ENCODE results near the gene TMOD2. TPM values are rescaled to one million over a fixed set of nuclear protein-coding genes. Genes with fewer than 3 reads are reported as not detected.

Gene TMOD2
- total and polyA plus RNA-seq, 2 experiments from 2014 or later, result 3.0 to 5.9 TPM

DNA sequence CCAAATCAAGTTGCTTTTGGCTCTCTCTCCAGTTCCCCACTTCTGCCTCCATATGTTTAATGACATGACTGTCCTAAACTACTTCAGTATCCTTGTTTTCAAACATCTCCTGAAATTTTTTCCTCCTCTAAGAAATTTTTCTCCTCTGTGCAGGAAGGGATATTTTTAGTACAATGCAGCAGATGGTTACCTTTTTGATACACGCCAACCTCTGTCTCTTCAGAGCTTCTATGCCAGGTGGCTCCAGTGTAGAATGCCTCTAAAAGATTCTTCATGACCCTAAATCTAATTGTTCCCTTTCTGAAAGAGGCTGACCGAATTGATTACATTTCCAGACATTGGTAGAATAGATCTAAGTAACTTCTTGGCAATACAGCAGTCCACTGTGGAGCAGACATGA lies 111.7 kb downstream of the TMOD2 start:
- no peak for TF ChIP-seq POLR2AphosphoS5 (IDR thresholded peaks at IDR 0.05; ENCODE audit: low read depth)
- no peak for TF ChIP-seq EZH2phosphoT487 (IDR thresholded peaks at IDR 0.05; ENCODE audit: unreplicated experiment)
- Histone ChIP-seq H4K20me1 (replicated peaks; ENCODE audit: insufficient read depth) (no peaks in the 10 kb centered on the region), H2AFZ (no peak overlapping the region), H3K27ac (ENCODE audit: low read depth) (no peak overlapping the region), H3K4me1 (ENCODE audit: insufficient read depth) (peaks cover 35% of the 10 kb centered on the region), H3K79me2 (replicated peaks; ENCODE audit: insufficient read depth) (no peaks in the 10 kb centered on the region), H3K4me3 (no peak overlapping the region), H3K4me2 (no peak overlapping the region), H3K36me3 (ENCODE audit: insufficient read depth) (no peaks in the 10 kb centered on the region; the same call in 1 of the 2 replicates), H3K27me3 (ENCODE audit: insufficient read depth) (no peaks in the 10 kb centered on the region), H3K9me2 (ENCODE audit: insufficient read depth) (0 out of 2 replicates have a peak, but pooled peaks cover 3% of the 10 kb centered on the region), H3F3A (replicated peaks; ENCODE audit: low read depth) (no peaks in the 10 kb centered on the region)
- Mint-ChIP-seq H3K27ac (no peak overlapping the region), H3K36me3 (ENCODE audit: low read depth) (peaks cover 8% of the 10 kb centered on the region; the same call in 2 of the 3 replicates), H3K27me3 (ENCODE audit: insufficient read depth, low read depth, poor library complexity) (no peaks in the 10 kb centered on the region), H3K4me1 (peaks cover 23% of the 10 kb centered on the region), H3K4me3 (no peak overlapping the region), H3K9me3 (no peaks in the 10 kb centered on the region)
- ATAC-seq (no peak), DNase-seq (ENCODE audit: low spot score) (no peak)

- Histone ChIP-seq H3K27ac (ENCODE audit: low read depth) (no peak overlapping the region), H3F3A (replicated peaks; ENCODE audit: low read depth) (no peaks in the 10 kb centered on the region), H3K9me2 (ENCODE audit: insufficient read depth) (0 out of 2 replicates have a peak, but pooled peaks cover 3% of the 10 kb centered on the region), H3K79me2 (replicated peaks; ENCODE audit: insufficient read depth) (no peaks in the 10 kb centered on the region), H3K4me2 (peak overlapping the region; percentile 56), H3K36me3 (ENCODE audit: insufficient read depth) (peaks cover 4% of the 10 kb centered on the region; the same call in 1 of the 2 replicates), H3K4me3 (peak overlapping the region; percentile 24; the same call in 1 of the 2 replicates), H3K4me1 (ENCODE audit: insufficient read depth) (peaks cover 35% of the 10 kb centered on the region), H2AFZ (no peak overlapping the region), H3K27me3 (ENCODE audit: insufficient read depth) (no peaks in the 10 kb centered on the region), H4K20me1 (replicated peaks; ENCODE audit: insufficient read depth) (no peaks in the 10 kb centered on the region)
- H3K27ac Mint-ChIP-seq, result peak overlapping the region; percentile 15
- H3K4me1 Mint-ChIP-seq, result peaks cover 23% of the 10 kb centered on the region
- peak; percentile 94 for ATAC-seq
- no peaks in the 10 kb centered on the region for H3K27me3 Mint-ChIP-seq (ENCODE audit: insufficient read depth, low read depth, poor library complexity)
- H3K4me3 Mint-ChIP-seq, result no peak overlapping the region
- peak; percentile 57 for DNase-seq (ENCODE audit: low spot score)
- peaks cover 15% of the 10 kb centered on the region for H3K36me3 Mint-ChIP-seq (ENCODE audit: low read depth)
- H3K9me3 Mint-ChIP-seq, result no peaks in the 10 kb centered on the region; the same call in 2 of the 3 replicates
- TF ChIP-seq ZNF462 (CRISPR knock-in tag; IDR thresholded peaks at IDR 0.05), result no peak
- TF ChIP-seq CTCF (conservative IDR thresholded peaks at IDR 0.05; ENCODE audit: low read depth in 2 of 2), result 0 out of 4 replicates have a peak, but pooled peaks of 1 of the 2 experiments have one; percentile 12
- no peak for TF ChIP-seq ZNF114 (CRISPR knock-in tag; IDR thresholded peaks at IDR 0.05)
- no peak for TF ChIP-seq EZH2 (IDR thresholded peaks at IDR 0.05; ENCODE audit: low read depth, unreplicated experiment)
- no peak for TF ChIP-seq ZNF331 (CRISPR knock-in tag; IDR thresholded peaks at IDR 0.05; ENCODE audit: low read depth)
- no peak for TF ChIP-seq REST (IDR thresholded peaks at IDR 0.05; ENCODE audit: unreplicated experiment)
- TF ChIP-seq STAT1 (IDR thresholded peaks at IDR 0.05; ENCODE audit: unreplicated experiment), result no peak
These were observed 113.1 kb downstream of the TMOD2 start for GRCh38 chr15:51864408-51865056.
